HG02840 (cell line): ENCODE data around the gene FABP6.
"Not testable (repeated sequence)": the region's sequence is repeated elsewhere in the genome, so short reads cannot be mapped to it uniquely, and the experiment has no call there.

Source experiments
- ATAC-seq: cut with Tn5 transposase; IDR thresholded peaks from one replicate; pipeline ENCODE4 v1.9.1; 2021; ENCODE audit warnings: mild to moderate bottlenecking, moderate library complexity, moderate number of reproducible peaks; ENCODE audit not compliant: unreplicated experiment, low FRiP score

The FABP6 gene, protein sequence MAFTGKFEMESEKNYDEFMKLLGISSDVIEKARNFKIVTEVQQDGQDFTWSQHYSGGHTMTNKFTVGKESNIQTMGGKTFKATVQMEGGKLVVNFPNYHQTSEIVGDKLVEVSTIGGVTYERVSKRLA

DNA sequence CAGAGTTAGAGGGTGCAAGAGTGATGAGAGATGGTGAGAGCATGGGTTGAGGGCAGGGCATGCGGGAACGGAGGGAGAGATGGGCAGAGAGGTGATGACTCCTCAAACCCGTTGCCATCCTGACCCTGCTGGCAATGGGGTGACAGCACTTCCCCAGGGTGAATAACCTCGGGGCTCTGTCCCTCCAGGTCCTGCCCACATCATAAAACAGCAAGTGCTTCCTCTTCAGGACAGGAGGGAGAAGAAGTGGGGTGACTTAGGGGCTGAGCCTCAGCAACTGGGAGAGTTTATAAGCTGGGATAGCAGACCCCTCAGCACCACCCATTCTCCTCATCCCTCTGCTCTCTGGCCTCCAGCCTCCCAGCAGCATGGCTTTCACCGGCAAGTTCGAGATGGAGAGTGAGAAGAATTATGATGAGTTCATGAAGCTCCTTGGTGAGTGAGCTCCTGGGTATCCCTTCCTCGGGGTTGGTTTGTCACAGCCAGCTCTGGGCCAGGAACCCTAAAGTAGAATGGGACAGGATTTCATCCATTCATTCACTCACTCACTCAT is at the start of gene FABP6:
Gene FABP6 (plus strand): TSS at position 317 of the 553 bp plus-strand sequence. CDS start 52 bp downstream, at position 369.
- no peak for ATAC-seq

DNA sequence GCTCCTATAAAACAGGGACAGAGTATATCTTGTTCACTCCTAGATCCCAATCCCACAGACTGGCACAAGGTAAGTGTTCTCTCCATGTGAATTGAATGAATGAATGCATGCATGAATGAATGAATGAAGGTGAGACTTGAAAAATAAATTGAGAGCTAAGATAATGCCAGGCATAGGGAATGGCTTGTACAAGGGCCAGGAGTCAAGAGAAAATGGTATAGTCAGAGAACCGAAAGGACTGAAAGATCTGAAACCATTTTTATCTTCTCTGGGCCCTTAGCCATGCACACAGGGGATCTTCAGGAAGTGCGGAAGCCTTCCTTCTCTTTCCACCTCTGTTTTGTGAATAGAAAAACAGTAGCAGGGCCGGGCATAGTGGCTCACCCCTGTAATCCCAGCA is 48.4 kb upstream of the FABP6 start:
- no peak for ATAC-seq

DNA sequence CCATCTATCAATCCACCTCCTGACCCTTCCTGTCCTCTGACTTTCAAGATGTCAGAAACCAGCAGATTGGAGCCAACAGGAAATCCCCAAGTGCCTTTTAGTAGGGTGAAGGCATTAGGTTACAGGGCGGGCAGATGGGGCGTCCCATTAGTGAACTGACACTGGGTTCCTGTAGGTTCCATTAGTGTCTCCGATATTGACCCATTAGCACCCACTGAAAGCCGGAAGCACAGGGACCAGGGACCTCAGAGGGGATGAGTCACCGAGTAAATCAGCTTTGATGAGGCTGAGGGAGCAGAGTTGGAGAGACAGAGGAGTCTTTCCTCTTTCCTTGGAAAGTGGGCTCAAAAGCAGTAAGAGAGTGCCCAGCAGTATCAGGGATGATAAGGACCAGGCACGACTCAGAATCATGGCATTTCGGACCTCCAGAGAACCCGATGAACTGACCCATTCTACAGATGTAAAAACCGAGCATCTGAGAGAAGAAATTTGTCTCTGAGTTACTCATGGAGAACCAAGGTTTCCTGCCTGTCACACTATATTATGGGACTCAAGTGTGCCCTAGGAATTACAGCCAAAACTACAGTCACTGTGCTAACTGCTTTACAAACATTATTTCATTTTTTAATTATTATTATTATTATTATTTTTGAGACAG is 47.2 kb upstream of the FABP6 start:
- ATAC-seq = no peak

DNA sequence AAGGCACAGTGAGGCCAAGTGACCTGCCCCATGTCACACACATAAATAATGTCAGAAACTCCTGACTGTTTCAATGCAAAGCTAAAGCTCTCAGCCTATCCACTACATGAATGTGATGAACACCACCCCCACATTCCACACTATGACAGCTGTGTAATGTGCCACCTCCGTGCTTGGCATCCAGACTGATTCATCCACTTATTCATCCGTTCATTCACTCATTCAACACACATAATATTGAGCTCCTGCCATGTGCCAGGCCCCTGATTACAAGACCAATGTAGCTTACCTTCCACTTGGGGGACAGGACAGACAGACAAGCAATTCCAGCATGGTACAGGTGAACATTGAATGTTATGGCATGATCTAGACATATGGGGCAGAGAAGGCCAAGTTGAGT is 46.2 kb upstream of the FABP6 start:
- ATAC-seq = no peak

DNA sequence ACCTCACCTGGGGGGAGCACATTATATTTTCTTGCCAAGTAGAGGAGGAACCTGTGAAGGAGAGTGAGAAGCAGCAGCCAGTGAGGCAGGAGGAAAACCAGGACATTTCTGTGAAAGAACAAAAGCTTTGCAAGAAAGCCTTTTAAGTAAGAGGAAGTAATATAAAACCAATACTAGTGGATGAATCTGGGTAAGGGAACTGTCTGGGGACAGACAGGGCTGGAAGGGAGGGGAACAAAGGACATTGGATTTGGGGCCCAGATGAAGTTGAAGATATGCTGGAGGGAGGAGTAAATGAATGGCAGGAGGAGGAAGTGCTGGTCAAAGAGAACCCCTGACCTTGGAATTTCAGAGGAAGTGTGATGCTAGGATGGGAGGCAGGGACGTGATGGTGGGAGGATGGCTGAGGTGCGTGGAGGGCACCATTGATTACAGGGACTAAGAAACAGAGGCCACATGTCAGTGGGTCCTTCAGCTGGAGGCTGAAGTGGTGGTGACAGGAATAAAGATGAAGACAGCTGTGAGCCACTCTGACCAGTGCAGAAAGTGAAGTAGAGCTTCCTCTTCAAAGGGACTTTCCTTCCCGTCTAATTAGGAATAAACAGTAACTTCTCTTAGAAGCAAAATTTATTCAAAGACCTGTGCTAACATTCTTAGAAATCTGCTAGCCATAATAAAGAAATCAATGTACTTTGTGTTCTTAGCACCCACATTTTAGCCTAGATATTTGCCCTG is 43.5 kb upstream of the FABP6 start:
- no peak for ATAC-seq

DNA sequence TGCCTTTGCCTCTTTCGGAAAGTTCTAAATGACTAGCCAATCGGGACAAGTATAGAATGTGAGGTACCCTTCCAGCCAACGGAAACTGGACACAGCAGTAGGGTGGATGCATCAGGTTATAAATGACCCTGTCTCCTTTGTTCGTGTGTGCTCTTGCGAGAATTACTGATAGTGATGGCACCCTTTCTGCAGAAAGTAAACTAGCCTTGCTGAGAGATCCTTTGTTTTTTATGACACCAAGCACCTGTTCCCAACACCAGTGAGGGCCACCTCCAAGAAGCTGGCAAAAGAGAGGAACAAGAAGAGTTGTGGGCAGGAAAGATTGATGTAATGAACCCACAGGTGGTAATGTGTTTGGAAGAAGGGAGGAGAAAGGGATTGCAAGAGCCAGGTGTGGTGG is 42.8 kb upstream of the FABP6 start:
- ATAC-seq = no peak

DNA sequence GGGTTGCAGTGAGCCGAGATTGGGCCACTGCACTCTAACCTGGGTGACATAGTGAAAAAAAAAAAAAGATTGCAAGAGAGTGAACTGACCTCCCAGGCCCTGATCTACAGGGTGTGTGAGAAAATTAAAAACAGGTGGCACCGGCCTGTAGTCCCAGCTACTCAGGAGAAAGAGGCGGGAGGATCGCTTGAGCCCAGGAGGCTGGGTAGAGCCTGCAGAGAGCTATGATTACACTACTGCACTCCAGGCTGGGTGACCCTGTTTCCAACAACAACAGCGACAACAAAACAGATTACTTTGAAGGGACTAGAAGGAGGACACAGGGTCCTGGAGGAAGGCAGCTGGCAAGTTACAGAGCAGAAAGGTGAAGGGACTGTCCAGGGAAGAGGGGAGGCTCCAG is 42.2 kb upstream of the FABP6 start:
- no peak for ATAC-seq

DNA sequence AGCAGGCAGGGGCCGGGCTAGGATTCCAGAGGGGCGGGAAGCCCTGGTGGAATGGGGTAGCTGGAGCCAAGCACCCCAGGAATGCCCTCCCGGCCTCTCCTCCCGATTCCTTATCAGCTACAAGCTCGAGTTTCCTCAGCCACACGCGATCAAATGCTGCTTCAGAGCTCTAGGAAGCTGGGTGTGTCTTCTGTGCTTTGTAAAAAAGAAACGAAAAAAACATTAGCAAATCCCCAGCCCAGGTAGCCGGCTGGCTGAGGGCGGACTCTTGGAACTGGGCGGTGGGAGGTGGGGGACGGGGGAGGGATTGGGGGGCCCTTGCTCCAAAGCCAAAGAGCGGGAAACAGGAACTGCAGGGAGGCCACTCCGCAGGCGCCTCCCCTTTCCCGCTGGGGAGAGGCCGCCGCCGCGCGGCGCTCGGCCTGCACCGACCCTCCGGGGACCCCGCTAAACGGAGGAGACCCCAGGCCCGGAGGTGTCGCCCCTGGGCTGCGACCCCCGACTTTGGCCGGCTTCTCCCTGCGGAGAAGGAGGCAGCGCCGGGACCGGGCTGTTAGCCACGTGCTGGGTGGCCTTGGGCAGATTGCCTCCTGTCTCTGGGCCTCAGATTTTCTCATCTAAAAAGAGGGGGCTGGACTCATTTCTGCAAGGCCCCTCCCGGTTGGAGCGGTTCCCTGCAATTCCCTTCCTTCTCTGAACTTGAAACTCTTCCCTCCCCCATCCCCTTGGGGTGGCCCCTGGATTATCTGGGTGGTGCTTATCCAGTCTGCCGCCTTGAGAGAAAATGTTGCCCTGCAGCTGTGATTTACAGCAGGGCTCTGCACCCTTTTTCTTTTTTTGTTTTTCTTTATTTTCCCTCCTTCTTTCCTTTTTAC is 40.9 kb upstream of the FABP6 start:
- no peak for ATAC-seq

DNA sequence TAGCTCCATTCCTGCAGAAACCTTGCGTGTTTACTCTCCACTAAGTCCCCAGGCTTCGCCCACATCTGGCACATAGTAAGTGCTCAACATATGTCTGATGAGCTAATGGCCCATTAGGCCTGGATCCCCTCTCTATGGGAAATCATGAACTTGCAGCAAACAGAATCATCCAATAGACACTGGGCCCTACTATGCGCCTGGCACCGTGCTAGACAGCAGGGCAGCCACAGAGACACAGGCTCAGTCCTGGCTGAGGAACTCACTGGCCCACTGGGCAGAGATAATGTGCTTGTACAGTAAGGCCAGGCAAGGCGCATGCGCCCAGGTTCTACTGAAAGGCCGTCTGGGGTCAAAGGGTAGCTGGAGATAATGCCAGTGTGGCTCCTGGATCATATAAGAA is 36.9 kb upstream of the FABP6 start:
- ATAC-seq = no peak

DNA sequence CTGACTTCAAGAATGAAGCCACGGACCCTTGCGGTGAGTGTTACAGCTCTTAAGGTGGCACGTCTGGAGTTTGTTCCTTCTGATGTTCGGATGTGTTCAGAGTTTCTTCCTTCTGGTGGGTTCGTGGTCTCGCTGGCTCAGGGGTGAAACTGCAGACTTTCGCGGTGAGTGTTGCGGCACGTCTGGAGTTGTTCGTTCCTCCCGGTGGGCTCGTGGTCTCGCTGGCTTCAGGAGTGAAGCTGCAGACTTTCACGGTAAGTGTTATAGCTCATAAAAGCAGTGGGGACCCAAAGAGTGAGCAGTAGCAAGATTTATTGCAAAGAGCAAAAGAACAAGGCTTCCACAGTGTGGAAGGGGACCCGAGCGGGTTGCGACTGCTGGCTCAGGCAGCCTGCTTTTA is 36.2 kb upstream of the FABP6 start:
- ATAC-seq = not testable (repeated sequence)

DNA sequence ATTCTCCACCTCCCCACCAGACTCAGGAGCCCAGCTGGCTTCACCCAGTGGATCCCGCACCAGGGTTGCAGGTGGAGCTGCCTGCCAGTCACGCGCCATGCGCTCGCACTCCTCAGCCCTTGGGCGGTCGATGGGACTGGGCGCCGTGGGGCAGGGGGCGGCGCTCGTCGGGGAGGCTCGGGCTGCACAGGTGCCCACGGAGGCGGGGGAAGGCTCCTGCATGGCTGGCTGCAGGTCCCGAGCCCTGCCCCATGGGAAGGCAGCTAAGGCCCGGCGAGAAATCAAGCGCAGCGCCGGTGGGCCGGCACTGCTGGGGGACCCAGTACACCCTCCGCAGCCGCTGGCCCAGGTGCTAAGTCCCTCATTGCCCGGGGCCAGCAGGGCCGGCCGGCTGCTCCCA is 35.5 kb upstream of the FABP6 start:
- not testable (repeated sequence) for ATAC-seq

DNA sequence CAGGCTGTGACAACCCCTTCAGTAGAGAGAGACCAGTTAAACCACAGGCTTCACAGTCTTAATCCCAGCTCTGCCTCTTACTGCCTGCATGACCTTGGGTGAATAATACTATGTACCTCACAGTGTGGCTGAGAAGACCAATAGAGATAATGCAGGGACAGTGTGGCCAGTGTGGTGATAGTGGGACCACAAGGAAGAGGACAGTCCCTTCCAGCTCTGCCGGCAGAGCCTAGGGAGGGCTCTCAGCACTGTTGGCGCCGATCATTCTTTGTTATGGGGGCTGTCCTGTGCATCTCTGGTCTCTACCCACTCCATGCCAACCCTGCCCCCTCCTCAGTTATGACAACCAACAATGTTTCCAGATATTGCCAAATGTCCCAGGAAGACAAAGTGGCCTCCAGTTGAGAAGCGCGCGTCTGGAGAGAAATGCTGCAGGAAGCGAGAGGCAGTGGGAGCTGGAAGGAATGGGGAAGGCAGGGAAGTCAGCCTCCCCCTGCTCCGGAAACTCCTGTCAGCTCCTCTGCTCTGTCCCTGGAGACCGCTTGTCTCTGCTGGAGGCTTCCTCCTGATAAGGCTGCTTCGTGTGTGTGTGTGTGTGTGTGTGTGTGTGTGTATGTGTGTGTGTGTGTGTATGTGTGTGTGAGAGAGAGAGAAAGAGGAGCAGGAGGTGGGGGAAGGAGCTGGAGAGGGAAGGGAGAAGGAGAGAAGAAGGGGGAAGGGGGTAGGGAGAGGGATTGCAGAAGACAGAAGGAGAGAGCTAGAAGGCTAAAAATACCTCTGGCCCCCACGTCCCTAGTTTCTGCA is 31.8 kb upstream of the FABP6 start:
- ATAC-seq = no peak

DNA sequence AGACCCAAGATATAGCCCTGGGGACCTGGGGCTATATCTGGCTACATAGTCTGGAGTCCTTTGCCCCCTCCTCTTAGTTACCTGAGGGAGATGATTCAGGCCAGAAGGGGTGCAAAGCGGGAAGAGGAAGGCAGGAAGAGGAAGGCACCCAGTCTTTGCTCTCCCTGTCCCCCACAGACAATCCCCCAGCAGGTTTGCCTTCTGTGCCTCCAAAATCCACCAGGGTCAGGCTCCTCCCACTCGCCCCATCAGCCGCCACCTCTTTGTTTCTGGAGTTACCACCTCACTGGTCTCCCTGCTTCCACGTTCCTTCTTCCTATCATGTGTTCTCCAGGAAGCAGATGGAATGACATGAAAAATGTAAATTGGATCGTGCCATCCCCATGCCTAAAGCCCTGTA is 31.2 kb upstream of the FABP6 start:
- ATAC-seq = no peak

DNA sequence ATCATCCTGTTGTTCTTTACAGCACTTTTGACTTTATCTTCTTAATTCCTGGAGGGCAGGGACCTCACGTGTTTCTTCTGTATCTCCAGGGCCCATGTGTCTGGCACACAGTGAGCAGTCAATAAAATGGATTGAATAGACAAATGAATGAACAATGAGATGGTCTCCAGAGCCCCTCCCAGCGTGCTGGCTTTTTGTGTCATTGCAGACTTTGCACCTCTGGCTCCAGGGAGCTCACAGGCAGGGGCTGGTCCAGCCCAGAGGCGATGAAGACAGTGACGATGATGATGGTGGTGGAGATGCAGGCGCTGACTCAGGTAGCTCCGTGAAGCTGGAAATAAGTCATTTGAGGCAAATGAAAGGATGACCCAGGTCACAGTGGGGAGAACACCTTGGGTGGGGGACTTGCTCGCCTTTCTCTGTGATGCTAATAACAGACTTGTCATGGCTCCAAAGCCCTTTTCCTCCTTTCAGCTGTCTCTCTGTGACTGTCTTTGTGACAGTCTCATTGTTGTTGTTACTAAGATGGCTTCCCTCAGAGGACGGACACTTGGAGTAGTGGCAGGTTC is 30.4 kb upstream of the FABP6 start:
- no peak for ATAC-seq

DNA sequence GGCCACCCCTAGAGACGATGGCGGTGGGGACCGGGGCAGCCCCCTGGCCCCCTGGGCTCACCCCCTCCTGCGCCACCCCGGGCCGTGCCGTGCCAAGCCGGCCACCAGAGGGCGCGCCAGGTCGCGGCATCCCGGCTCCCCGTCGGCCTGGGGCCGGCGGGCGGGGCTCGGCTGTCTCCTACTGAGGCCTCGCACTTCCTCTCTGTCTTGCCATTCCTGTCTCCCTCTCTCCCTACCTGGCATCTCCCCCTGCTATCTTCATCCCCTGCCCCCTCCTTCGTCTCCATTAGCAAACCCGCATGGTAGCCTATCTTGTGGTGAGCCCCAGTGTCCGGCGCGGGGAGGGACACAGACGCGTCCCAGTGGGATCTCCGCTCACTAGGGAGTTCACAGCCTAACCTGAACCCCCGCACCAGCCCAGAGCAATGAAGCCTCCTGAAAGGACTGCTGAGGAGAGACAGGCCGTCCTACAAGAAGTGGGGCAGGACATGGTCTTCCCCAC is 29.8 kb upstream of the FABP6 start:
- no peak for ATAC-seq

DNA sequence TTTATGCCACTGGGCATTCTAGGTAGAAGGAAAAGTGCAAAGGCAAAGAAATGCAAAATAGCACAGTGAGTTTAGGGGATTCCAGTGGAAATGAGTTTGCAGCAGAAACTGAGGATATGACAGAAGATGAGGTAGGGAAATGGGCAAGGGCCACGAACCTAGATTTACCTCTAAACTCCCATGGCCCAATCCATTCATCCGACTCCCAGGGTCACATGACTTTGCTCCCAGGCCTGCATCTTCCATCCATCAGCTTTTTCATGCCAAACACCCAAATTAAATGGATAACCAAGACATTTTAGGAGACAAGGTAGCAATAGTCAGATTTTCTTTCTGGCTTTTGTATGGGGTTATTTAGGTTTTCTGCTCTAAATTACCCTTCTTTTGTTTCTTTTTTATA is 22.2 kb upstream of the FABP6 start:
- no peak for ATAC-seq

DNA sequence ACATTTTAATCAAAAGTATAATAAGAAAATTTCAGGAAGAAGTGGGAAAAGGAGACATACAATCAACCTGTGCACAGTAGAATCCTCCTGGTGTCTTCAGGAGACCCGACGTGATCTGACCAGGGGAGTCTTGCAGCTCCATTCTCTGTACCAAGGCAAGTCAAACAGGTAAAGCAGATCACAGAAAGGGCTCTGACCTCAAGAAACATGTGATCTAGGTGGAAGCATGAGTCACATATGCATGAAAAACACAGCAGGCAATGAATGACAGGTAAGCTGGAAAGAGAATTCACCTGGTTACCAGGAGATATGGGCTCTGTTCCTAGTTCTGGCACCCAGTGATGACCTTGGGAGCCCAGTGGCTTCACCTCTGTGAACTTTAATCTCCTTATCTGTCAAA is 19.4 kb upstream of the FABP6 start:
- ATAC-seq = no peak

DNA sequence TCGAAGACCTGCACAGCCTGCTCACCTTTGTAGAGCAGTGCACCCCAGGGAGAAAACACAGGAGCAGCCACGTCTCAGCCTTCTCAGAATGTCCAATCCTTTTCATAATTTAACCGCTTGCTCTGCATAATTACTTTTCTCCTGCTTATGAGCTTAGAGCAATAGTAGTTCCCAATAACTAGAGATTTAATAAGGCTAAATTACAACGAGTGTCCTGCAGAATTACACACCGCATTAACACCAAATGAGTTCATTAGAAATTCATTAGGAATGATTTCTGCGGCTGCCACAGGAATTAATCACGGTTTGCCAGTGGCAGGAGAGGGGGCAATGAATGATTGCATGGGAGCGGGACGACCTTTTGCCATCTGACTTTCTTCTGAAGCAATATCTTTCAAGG is 18.7 kb upstream of the FABP6 start:
- no peak for ATAC-seq

DNA sequence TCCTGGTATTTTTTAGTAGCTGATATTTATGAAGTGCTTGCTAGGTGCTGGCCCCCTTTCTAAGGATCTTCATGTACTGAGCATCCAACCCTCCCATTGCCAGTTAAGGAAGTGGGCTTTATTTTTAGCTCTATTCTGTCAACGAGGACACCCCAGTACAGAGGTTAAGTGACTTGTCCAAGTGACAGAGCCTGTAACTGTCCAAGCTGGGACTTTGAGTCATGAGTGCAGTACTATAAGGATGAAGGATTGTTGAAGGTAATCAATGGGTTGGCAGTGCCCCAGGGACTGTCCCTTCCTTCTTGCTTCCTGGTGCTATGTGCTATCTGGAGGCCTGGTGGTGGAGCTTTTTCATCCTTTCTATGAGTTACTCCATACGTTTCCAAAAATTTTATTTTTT is 18.0 kb upstream of the FABP6 start:
- no peak for ATAC-seq
